K562 (cell line): ENCODE measurements around the gene PDLIM5. TPM values are rescaled to one million over a fixed set of nuclear protein-coding genes. Genes with fewer than 3 reads are reported as not detected.

ENCODE experiments used
- DACH1 ChIP-seq: fragments of 450-650 bp; IDR thresholded peaks from 2 replicates; pipeline ENCODE4 v1.6.1; 2018; ENCODE audit not compliant: partially characterized antibody
- DPF2 ChIP-seq: fragments of 450-650 bp; IDR thresholded peaks from 2 replicates; pipeline ENCODE4 v1.6.1; 2016
- E4F1 ChIP-seq: fragments of 250-450 bp; sonication (Bioruptor Pico); IDR thresholded peaks from 2 replicates; pipeline ENCODE4 v1.5.0; 2021; ENCODE audit warnings: mild to moderate bottlenecking, borderline replicate concordance
- NCOA2 ChIP-seq, 2 experiments: fragments of 450-650 bp; IDR thresholded peaks; 2 replicates each; pipeline ENCODE4 v1.6.1; 2018; ENCODE audit warnings: mild to moderate bottlenecking in 2 of 2, moderate library complexity in 1 of 2; ENCODE audit not compliant: partially characterized antibody in 2 of 2
- RUNX1 ChIP-seq: sonication (generic); IDR thresholded peaks from 2 replicates; pipeline ENCODE4 v1.6.1; 2016; ENCODE audit warnings: antibody characterized with exemption, low read depth
- polyA plus RNA-seq, 8 experiments: library from polyadenylated mRNA; depleted of rRNA in 4 of 8; stranded (reverse) in 5 of 8; unstranded in 3 of 8; fragments of >200 nt; fragmentation: Nextera tagmentation in 2 of 8; fragmentation: Illumina TruSeq in 1 of 8; extraction: Ambion mirVana in 2 of 8; extraction: Trizol in 1 of 8; gene quantifications; 2 replicates each; pipeline versions ENCODE4 v1.2.1 to v1.2.3, GENCODE V29; 2011 to 2014; ENCODE audit warnings: inconsistent platforms in 1 of 8, missing spikeins in 1 of 8
- total RNA-seq, 7 experiments: library from RNA; depleted of rRNA in 6 of 7; stranded (reverse); fragments of >200 nt in 6 of 7; fragmentation: Illumina TruSeq in 2 of 7; extraction: Trizol in 2 of 7; gene quantifications; 2 replicates each; pipeline versions ENCODE4 v1.2.1 to v1.2.3, GENCODE V29; 2011 to 2021; ENCODE audit warnings: low replicate concordance in 1 of 7
- TF ChIP-seq, protein P1 (sequence below), 2 experiments: fragments of 450-650 bp; IDR thresholded peaks; 2 replicates each; pipeline ENCODE4 v1.6.1; 2018; ENCODE audit warnings: mild to moderate bottlenecking in 2 of 2, low read depth in 1 of 2; ENCODE audit not compliant: partially characterized antibody in 2 of 2

PDLIM5 gene
- total and polyA plus RNA-seq, 9 of the 15 experiments (the other 6 are each of a cell fraction or from before 2014, with no cell fraction given) = 36.9 to 127 (median 62.5) TPM

DNA sequence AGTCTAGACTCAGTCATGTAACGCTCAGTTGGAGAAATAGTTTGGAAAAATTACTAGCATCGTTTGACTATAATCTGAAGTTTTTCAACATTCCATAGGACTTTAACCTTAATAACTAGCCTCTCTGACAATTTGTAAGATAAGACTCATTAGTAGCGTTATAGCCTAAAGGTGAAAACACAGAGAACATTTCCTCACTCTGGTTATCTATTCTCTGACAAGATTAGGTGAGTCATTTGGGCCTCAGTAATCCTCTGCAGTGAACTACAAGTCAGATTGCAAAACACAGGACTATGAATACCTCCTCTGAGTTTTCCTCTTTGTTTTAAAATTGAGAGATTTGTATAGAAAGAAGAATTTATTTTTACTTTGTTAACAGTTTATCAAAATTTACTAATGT, 31.8 kb upstream of the PDLIM5 start (continued):
- no peak for TF ChIP-seq E4F1 (CRISPR knock-in tag)
- no peak for TF ChIP-seq RUNX1
- TF ChIP-seq, protein P1, sequence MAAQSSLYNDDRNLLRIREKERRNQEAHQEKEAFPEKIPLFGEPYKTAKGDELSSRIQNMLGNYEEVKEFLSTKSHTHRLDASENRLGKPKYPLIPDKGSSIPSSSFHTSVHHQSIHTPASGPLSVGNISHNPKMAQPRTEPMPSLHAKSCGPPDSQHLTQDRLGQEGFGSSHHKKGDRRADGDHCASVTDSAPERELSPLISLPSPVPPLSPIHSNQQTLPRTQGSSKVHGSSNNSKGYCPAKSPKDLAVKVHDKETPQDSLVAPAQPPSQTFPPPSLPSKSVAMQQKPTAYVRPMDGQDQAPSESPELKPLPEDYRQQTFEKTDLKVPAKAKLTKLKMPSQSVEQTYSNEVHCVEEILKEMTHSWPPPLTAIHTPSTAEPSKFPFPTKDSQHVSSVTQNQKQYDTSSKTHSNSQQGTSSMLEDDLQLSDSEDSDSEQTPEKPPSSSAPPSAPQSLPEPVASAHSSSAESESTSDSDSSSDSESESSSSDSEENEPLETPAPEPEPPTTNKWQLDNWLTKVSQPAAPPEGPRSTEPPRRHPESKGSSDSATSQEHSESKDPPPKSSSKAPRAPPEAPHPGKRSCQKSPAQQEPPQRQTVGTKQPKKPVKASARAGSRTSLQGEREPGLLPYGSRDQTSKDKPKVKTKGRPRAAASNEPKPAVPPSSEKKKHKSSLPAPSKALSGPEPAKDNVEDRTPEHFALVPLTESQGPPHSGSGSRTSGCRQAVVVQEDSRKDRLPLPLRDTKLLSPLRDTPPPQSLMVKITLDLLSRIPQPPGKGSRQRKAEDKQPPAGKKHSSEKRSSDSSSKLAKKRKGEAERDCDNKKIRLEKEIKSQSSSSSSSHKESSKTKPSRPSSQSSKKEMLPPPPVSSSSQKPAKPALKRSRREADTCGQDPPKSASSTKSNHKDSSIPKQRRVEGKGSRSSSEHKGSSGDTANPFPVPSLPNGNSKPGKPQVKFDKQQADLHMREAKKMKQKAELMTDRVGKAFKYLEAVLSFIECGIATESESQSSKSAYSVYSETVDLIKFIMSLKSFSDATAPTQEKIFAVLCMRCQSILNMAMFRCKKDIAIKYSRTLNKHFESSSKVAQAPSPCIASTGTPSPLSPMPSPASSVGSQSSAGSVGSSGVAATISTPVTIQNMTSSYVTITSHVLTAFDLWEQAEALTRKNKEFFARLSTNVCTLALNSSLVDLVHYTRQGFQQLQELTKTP (IDR thresholded peaks at IDR 0.05; ENCODE audit: low read depth in 1 of 2, partially characterized antibody in 2 of 2) = no peak
- TF ChIP-seq DPF2 = peak; percentile 74
- TF ChIP-seq NCOA2 (IDR thresholded peaks at IDR 0.05; ENCODE audit: partially characterized antibody in 2 of 2) = no peak
- TF ChIP-seq DACH1 = peak; percentile 36
